ENCODE measurements around the gene SP140L.
A peak's percentile ranks its signal among the peaks of the same experiment; 100 is the strongest.
"Not testable (repeated sequence)": the region's sequence is repeated elsewhere in the genome, so short reads cannot be mapped to it uniquely, and the experiment has no call there.

The SP140L gene

DNA sequence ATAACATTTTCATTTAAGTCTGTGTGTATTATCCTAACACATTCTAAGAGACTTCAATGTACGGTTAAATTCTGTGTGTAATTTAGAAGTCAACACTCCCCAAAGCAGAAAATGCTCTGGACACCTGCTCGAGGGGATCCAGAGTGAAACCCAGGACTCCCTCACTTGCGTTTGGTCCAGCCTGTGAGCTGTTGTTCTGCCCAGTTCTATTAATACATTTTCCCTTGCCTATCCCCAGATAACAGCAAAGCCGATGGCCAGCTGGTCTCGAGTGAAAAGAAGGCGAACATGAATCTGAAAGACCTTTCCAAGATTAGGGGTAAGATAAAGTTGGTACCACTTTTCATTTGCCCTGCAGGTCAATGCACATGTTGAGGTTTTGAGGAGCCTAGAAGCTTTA, 58.0 kb downstream of the SP140L start:
- DNase-seq = no peak

GRCh38 chr2:230394301-230394700, 67.3 kb downstream of the SP140L start:
- DNase-seq = no peak

GRCh38 chr2:230398698-230399097, 71.7 kb downstream of the SP140L start:
- not testable (repeated sequence) for DNase-seq

- DNase-seq = no peak
Observed at GRCh38 chr2:230400041-230400440, 73.0 kb downstream of the SP140L start.

GRCh38 chr2:230400454-230400853, 73.5 kb downstream of the SP140L start:
- no peak for DNase-seq

DNA sequence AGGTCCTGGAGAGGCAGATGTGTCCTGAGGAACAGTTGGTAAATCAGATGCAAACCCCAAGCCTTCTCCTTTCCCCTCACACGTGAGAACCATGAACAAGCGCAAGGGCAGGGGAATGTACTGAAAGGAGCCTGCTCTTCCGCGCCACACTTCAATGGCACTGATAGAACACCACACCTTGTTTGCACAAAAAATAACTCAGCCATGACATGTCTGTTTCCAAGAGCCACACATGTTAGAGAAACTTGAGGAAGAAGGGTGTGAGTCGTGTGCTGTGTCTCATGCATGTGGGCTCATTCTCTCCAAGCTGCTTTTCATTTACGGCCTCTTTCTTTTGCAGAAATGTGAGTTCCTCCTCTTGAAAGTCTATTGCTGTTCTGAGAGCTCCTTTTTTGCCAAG, 74.0 kb downstream of the SP140L start:
- not testable (repeated sequence) for DNase-seq

- DNase-seq = no peak
Observed at GRCh38 chr2:230403746-230404145, 76.8 kb downstream of the SP140L start.

DNA sequence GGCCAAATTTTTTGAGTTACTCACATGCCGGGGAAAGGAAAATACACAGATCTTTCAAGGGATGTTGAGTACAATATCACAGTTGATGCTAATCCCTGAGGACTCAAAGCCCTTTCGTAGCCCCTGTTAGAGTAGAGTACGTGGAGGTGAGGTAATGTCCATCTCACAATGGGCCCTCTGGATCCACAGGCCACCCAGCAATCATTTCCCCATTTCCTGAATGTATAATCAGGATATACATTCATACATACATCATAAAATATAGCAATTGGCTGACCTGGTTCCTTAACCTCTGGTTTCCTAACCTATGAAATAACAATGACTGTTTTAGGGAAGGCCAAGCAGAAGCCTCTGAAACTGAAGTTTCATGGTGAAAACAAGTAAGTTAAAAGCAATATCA, 78.8 kb downstream of the SP140L start:
- DNase-seq = no peak

DNA sequence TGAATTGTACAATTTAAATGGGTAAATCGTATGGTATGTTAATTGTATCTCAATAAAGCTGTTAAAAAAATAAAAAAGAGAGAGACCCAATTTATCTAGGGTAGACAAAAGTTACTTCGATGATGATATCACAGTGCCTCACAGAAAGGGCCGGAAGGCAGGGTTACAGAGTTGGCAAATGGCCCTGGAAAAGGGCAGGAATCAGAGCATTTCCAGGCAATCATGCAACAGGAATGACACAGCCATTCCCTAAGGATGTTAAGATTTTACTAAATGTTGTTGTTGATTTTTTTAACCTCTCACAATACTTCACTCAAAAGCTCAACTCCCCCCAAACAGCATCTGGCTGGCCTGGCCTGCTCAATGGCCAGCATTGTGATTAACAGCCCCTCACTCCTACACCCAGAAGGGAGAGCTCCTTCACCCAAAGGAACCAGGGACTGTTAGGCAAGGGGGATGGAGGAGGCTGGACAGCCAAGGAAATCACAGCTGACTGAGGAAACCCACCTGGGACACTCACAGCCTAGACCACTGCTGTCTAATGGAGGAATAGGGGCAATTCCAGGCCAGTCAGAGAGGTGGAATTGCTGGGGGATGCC, 81.3 kb downstream of the SP140L start:
- no peak for DNase-seq

DNA sequence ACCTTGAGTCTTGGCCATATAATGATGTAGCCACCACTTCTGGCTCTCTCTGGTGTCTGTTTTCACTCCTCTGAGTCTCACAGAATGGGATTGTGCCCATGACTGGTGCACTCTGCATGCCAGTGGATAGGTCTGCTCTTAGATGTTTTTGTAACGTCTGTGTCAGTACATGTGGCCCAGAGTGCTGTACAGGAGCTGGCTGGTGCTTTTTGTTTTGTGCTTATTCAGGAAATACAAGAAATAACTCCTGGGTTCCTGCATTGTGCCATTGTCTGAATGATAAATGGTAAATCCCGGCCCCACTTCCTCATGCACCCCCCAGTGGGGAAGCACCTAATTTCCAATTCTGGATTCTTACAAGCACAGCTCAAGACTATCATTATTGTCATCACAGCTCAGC, 82.3 kb downstream of the SP140L start:
- not testable (repeated sequence) for DNase-seq

GRCh38 chr2:230410263-230410662, 83.3 kb downstream of the SP140L start:
- DNase-seq = no peak

DNA sequence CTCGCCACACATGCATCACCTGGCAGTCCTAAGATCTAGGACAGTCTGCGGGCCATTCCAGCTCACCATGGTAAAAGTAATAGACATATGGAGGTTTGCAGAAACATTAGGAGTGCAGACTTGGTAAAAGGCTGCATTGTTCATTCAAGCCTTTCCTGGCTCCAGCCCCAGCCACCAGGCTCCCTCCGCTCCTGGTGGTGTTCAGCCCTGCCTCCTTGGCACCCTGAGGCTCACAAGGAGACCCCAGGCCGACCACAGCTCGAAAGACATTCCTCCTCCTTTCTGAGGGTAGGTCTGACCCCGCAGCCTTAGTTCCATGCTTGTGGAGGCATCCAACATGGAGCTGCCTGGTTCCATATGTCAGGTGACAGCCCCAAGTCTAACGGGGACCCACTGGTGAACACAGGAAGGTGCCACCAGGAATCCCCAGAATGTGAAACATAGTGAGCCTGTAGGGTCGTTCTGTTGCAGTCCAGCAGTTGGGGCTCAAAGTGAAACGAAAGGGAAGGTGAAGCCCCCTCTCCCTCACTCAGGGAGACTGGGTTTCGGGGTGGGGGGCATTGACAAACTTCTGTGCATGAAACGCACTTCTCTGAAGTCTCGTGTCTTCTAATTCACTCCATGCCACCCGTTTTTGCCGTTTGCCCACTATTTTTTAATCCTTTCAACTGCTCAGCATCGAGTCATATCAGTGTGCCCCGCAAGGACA, 84.0 kb downstream of the SP140L start:
- no peak for DNase-seq

DNA sequence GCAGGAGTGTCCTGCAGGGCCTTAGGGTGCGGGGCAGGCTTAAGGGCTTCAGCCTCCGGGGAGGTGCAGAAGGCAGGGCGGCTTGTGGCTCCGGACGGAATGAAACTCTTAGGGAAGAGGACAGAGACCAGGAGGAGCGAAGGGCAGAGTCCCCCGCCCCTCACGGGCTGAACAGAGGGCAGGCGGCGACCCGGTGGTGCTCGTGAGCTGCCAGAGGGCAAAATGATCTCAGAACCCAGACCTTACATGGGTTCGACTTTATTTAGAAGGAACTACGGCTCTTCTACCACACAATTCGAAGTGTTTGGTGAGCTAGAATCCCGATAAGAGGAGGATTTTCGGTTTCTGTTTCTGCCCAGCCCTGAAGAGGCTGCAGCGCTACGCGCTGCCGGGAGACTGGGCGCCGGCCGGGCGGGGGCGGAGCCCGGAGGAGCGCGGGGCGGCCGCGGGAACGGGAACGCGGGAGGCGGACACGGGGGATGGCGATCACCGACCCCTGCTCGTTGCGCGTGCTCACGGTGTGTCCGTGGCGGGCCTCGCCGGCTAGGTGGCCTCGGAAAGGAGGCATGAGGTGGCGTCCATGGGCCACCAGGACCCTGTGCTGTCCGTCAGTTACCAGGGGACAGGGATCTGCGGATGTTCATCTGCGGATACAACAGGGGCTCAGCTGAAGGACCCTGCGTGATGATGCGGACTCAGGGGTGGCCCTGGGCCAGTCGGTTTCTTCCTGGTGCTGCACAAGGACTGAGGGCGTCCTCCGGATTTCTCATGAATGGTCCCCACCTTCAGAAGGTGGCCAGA, 84.8 kb downstream of the SP140L start:
- DNase-seq = peak; percentile 54

DNA sequence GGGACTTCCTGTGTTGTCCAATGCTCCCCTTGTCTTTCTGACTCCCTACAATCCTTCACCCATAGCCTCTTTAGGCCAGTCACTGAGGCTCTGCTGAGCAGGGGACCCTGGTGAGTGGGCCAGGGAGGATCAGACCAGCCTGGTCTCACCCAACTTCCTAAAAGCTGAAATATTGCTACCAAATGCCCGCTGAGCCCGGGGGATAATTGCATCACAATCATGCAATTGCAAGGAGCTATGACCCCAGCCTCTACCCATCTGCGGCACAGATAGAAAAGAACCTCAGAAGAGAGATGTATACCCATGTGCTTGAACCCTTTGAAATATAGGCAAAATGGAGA, 85.3 kb downstream of the SP140L start:
- no peak for DNase-seq

DNA sequence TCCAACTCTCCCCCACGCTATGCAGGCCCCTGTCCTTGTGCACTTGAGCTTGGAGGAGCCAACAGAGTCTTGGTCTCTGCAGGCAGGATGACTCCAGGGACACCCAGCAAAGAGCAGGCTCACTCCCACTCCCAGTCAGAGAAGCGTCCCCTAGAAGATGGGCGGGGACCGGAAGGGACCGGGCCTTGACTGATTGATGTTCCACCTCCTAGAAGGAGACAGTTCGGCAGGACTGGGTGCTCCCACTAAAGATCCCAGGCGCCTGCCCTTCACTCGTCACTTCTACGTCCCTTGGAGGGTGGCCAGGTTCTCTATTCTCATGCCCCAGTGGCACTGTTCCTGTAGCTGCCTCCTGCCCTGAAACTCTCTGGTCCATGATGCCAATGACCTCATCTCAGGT, 85.9 kb downstream of the SP140L start:
- DNase-seq = no peak

DNA sequence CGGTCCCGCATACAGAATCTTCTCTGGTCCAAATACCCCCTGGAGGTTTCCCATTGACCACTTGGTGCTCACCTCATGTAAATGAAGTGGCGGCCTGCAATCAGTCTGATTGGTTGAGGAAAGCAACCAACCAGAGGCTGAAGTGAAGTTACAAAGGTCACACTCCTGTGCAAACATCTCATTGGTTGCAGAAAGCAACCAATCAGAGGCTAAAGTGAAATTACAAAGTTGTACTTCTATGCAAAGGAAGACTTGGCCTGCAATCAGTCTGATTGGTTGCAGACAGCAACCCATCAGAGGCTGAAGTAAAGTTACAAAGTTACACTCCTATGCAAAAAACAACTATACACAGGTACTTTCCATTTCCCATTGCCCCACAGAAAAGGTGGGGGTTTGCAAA, 86.5 kb downstream of the SP140L start:
- no peak for DNase-seq

DNA sequence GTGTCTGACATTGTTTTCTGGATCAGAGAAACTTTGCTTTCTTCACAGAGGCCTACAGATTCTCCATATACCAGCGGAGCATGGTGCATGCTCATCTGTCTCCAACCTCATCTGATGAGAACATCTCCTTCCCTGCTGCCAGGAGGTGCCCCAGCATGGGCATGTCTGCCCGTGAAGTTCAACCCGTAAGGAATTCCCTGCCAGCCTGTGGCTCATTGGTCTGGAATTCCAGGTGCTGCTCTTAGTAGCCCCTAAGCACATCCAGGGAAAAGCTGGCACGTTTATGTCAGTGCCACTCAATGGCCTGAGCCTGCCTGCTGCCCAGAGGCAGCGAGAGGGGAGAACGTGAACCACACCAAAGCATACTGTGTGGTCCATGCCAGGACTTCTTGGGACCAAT, 87.3 kb downstream of the SP140L start:
- DNase-seq = no peak

GRCh38 chr2:230416061-230416721, 89.2 kb downstream of the SP140L start, which contains the start of gene SP100:
Gene SP100, plus strand, starts transcription at chr2:230416201. Its CDS starts 96 bp downstream, at chr2:230416297.
- peak; percentile 69 for DNase-seq

DNA sequence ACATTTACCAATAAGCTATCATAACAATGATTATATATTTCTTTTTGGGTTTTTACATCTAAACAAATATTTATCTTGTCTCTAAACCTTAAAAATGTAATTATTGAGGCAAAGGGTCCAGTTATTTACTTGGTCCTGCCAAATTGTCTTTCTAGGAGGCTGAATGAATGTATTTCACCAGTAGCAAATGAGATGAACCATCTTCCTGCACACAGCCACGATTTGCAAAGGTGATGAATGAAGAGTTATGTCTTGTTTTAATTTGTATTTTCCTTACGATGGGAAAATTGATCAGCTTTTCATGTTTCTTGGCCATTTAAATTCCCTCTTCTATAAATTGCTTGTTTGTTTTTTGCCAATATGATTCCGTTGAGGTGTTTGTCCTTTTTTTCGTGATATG, 90.4 kb downstream of the SP140L start:
- DNase-seq = no peak

DNA sequence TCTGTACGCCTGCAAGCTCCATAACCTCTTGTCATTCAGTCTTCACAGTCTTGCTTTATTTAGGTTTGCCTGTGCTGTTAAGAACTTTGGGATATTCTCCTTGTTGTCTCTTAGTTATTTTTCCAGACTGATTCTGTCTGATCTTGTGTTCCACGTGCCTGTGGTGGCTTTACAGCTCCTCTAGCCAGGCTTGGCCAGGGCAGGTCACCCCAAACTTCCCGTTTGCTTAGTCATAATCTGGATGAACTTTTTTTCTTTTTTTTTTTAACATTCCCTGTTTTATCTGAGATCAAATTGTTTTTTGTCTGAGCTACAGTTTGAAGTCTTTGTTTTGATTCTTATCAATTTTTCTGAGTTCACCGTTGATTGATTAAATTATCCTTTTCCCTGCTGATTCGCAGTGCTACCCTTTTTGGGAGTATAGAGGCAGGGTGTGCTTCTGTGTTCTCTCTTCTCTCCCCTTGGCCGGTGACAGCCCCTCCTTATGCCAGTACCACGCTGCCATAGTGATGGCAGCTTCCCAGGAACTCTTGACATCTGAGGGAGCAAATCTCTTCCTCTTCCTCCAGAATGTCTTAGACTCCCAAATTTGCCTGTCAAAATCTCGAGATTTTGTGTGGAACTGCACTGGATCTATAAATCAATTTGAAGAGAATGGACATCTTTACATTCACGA, 91.5 kb downstream of the SP140L start:
- no peak for DNase-seq

GRCh38 chr2:230419181-230419580, 92.2 kb downstream of the SP140L start:
- DNase-seq = no peak

DNA sequence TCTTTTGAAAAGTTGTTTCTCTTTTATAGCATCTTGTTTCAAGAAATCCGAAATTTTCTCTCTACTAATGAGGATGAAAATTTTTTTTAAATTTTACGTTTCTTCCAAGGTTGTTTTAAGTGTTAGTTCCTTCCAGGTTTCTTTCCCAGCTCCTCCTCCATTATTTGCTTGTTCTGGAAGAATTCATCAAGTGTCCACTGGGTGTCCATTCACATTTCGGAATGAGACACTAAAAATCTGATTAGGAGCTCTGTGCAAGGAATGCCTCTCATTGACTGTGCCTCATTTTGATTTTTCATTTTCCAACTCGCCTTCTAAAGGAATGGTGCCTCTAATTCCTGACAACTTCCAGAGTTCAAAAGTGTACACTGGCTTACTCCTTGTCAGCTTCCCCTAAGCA, 95.2 kb downstream of the SP140L start:
- no peak for DNase-seq

All from stimulated activated CD4-positive, alpha-beta T cell treated with anti-CD3 and anti-CD28 coated beads, Interleukin-4, amount 100 ng/mL, for 1 hour (primary cell).